HEK293 (cell line): ENCODE data around the gene SNX13.

Experiments
- CTCF ChIA-PET: fragments of 350-600 bp; formaldehyde crosslinking; extraction: SDS; loops from one replicate; lab custom pipeline; 2021; ENCODE audit warnings: antibody characterized with exemption; lab: Yijun Ruan, JAX
- POLR2A ChIA-PET: fragments of 300-600 bp; formaldehyde crosslinking; extraction: SDS; loops from one replicate; lab custom pipeline; 2020; ENCODE audit warnings: antibody characterized with exemption, inconsistent platforms; lab: Yijun Ruan, JAX
- H3K27ac ChIP-seq: fragments of 200-500 bp; sonication (Bioruptor generic); 2 replicates; pipeline ENCODE4 v1.5.1; 2014; ENCODE audit warnings: low read depth, low read length, control low read depth, inconsistent platforms; ENCODE audit errors: extremely low read depth
- H3K36me3 ChIP-seq, 2 experiments: fragments of 200-500 bp in 1 of 2; sonication (Bioruptor generic) in 1 of 2; 1 replicate in 1 of 2; 2 replicates in 1 of 2; pipeline ENCODE4 v1.5.1; 2014 to 2017; ENCODE audit warnings: inconsistent platforms in 2 of 2, low read length in 2 of 2; ENCODE audit not compliant: control insufficient read depth in 2 of 2, insufficient read depth in 1 of 2
- H3K4me1 ChIP-seq: fragments of 200-500 bp; sonication (Bioruptor generic); 2 replicates; pipeline ENCODE4 v1.5.1; 2014; ENCODE audit warnings: mild to moderate bottlenecking, low read length, inconsistent platforms; ENCODE audit not compliant: control insufficient read depth, insufficient read depth
- H3K4me3 ChIP-seq: 2 replicates; pipeline ENCODE4 v1.5.1; 2011; ENCODE audit warnings: low read depth, mild to moderate bottlenecking, control low read depth, low read length, moderate library complexity
- H3K9me3 ChIP-seq: fragments of 200-500 bp; sonication (Bioruptor generic); 2 replicates; pipeline ENCODE4 v1.5.1; 2014; ENCODE audit warnings: low read depth, low read length, inconsistent platforms; ENCODE audit not compliant: control insufficient read depth, insufficient read depth
- FEZF1 ChIP-seq: fragments of 450-650 bp; formaldehyde crosslinking; IDR thresholded peaks from 2 replicates; pipeline ENCODE4 v1.5.1; 2016; ENCODE audit warnings: missing biosample characterization, missing genetic modification characterization
- GFI1B ChIP-seq: fragments of 450-650 bp; formaldehyde crosslinking; IDR thresholded peaks from 2 replicates; pipeline ENCODE4 v1.5.1; 2016; ENCODE audit warnings: missing biosample characterization, missing genetic modification characterization
- GLIS2 ChIP-seq: fragments of 450-650 bp; formaldehyde crosslinking; IDR thresholded peaks from 2 replicates; pipeline ENCODE4 v1.5.1; 2016; ENCODE audit warnings: missing biosample characterization, missing genetic modification characterization
- KLF9 ChIP-seq: fragments of 450-650 bp; formaldehyde crosslinking; IDR thresholded peaks from 2 replicates; pipeline ENCODE4 v1.5.1; 2016; ENCODE audit warnings: missing biosample characterization, missing genetic modification characterization, low read depth
- PRDM6 ChIP-seq: fragments of 450-650 bp; formaldehyde crosslinking; IDR thresholded peaks from 2 replicates; pipeline ENCODE4 v1.5.1; 2017; ENCODE audit warnings: missing biosample characterization, missing genetic modification characterization
- SCRT1 ChIP-seq: fragments of 450-650 bp; formaldehyde crosslinking; IDR thresholded peaks from 2 replicates; pipeline ENCODE4 v1.5.1; 2016; ENCODE audit warnings: missing biosample characterization, missing genetic modification characterization, borderline replicate concordance
- TRIM28 ChIP-seq: IDR thresholded peaks from 2 replicates; pipeline ENCODE4 v1.6.1; 2011; ENCODE audit warnings: low read length, control low read depth, borderline replicate concordance
- ZBTB11 ChIP-seq: fragments of 450-650 bp; formaldehyde crosslinking; conservative IDR thresholded peaks from 2 replicates; pipeline ENCODE4 v1.5.1; 2016; ENCODE audit warnings: low read depth, missing biosample characterization, missing genetic modification characterization
- ZBTB8A ChIP-seq: fragments of 450-650 bp; formaldehyde crosslinking; IDR thresholded peaks from 2 replicates; pipeline ENCODE4 v1.5.1; 2016; ENCODE audit warnings: missing biosample characterization, missing genetic modification characterization
- ZNF10 ChIP-seq: fragments of 450-650 bp; formaldehyde crosslinking; IDR thresholded peaks from 2 replicates; pipeline ENCODE4 v1.5.1; 2017; ENCODE audit warnings: missing biosample characterization, missing genetic modification characterization
- ZNF112 ChIP-seq: fragments of 450-650 bp; formaldehyde crosslinking; IDR thresholded peaks from 2 replicates; pipeline ENCODE4 v1.5.0; 2017; ENCODE audit warnings: missing biosample characterization, missing genetic modification characterization
- ZNF133 ChIP-seq: fragments of 450-650 bp; formaldehyde crosslinking; IDR thresholded peaks from 2 replicates; pipeline ENCODE4 v1.5.1; 2016; ENCODE audit warnings: missing biosample characterization, missing genetic modification characterization
- ZNF155 ChIP-seq: fragments of 450-650 bp; formaldehyde crosslinking; IDR thresholded peaks from 2 replicates; pipeline ENCODE4 v1.5.1; 2016; ENCODE audit warnings: missing biosample characterization, missing genetic modification characterization
- ZNF23 ChIP-seq: fragments of 450-650 bp; formaldehyde crosslinking; IDR thresholded peaks from 2 replicates; pipeline ENCODE4 v1.5.1; 2016; ENCODE audit warnings: missing biosample characterization, missing genetic modification characterization, borderline replicate concordance
- ZNF280C ChIP-seq: fragments of 450-650 bp; formaldehyde crosslinking; IDR thresholded peaks from 2 replicates; pipeline ENCODE4 v1.5.1; 2016; ENCODE audit warnings: missing biosample characterization, missing genetic modification characterization
- ZNF292 ChIP-seq: fragments of 450-650 bp; formaldehyde crosslinking; IDR thresholded peaks from 2 replicates; pipeline ENCODE4 v1.5.1; 2016; ENCODE audit warnings: low read depth, missing biosample characterization, missing genetic modification characterization, borderline replicate concordance
- ZNF341 ChIP-seq: fragments of 450-650 bp; formaldehyde crosslinking; IDR thresholded peaks from 2 replicates; pipeline ENCODE4; 2016; ENCODE audit warnings: low read depth, missing biosample characterization, missing genetic modification characterization
- ZNF510 ChIP-seq: fragments of 450-650 bp; formaldehyde crosslinking; IDR thresholded peaks from 2 replicates; pipeline ENCODE4 v1.5.1; 2018; ENCODE audit warnings: mild to moderate bottlenecking, missing genetic modification characterization, missing biosample characterization; ENCODE audit not compliant: insufficient replicate concordance
- ZNF549 ChIP-seq: fragments of 450-650 bp; IDR thresholded peaks from 2 replicates; pipeline ENCODE4 v1.5.1; 2018; ENCODE audit warnings: missing biosample characterization, missing genetic modification characterization, mild to moderate bottlenecking, inconsistent platforms, moderate library complexity
- TF ChIP-seq, protein P1 (sequence below): fragments of 450-650 bp; formaldehyde crosslinking; IDR thresholded peaks from 2 replicates; pipeline ENCODE4 v1.5.1; 2016; ENCODE audit warnings: missing biosample characterization, missing genetic modification characterization

The SNX13 gene

GRCh38 chr7:17915796-17916195, 24.5 kb downstream of the SNX13 start (continued):
- TF ChIP-seq ZNF549 (tag by site-specific recombination), result no peak
- TF ChIP-seq ZNF112 (tag by site-specific recombination), result no peak
- TF ChIP-seq ZNF280C (tag by site-specific recombination), result no peak
- no peak for TF ChIP-seq ZNF341 (tag by site-specific recombination)
- TF ChIP-seq GFI1B (tag by site-specific recombination), result no peak

DNA sequence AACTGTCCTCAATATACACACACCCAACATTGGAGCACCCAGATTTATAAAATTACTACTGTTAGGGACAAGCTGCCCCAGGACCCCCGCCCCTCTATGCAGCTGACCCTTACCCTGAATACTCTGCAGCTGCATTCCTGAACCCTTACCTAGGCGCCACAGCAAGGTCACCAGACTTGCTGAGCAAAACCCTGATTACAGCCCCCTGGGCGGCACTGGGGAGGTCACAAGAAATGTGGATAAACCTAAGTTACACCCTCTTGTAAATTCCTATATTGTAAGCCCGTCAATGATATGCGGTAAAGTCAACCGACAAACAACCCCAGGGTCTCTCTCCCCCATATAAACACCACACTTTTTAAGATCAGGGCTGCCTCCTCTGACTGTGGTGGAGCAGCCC, 25.1 kb downstream of the SNX13 start:
- no peaks in the 10 kb centered on the region for H3K4me1 ChIP-seq
- TF ChIP-seq GLIS2 (tag by site-specific recombination), result no peak
- TF ChIP-seq FEZF1, result no peak
- no peaks in the 10 kb centered on the region for H3K36me3 ChIP-seq
- no peaks in the 10 kb centered on the region for H3K9me3 ChIP-seq
- CTCF ChIA-PET, result interaction anchor here (0.7 kb wide), 1 partner anchor 12 kb away, joined by 3 read pairs; no protein-coding TSS in a partner anchor
- no peak overlapping the region for H3K4me3 ChIP-seq
- POLR2A ChIA-PET, result no interaction called here
- H3K27ac ChIP-seq, result no peak overlapping the region

- H3K36me3 ChIP-seq, result no peaks in the 10 kb centered on the region
- CTCF ChIA-PET, result no interaction called here
- TF ChIP-seq ZBTB8A (tag by site-specific recombination) (no peak), ZNF549 (tag by site-specific recombination) (no peak), ZNF133 (tag by site-specific recombination) (no peak), SCRT1 (tag by site-specific recombination) (no peak), ZNF292 (tag by site-specific recombination) (no peak), ZNF23 (tag by site-specific recombination) (no peak), ZNF155 (tag by site-specific recombination) (no peak), KLF9 (no peak), PRDM6 (tag by site-specific recombination) (no peak), TRIM28 (no peak), ZNF10 (no peak)
- H3K9me3 ChIP-seq, result no peaks in the 10 kb centered on the region
- no peaks in the 10 kb centered on the region for H3K4me1 ChIP-seq
- no peak overlapping the region for H3K4me3 ChIP-seq
- POLR2A ChIA-PET, result no interaction called here
- H3K27ac ChIP-seq, result no peak overlapping the region
These were observed 27.0 kb downstream of the SNX13 start for GRCh38 chr7:17913250-17913649.

DNA sequence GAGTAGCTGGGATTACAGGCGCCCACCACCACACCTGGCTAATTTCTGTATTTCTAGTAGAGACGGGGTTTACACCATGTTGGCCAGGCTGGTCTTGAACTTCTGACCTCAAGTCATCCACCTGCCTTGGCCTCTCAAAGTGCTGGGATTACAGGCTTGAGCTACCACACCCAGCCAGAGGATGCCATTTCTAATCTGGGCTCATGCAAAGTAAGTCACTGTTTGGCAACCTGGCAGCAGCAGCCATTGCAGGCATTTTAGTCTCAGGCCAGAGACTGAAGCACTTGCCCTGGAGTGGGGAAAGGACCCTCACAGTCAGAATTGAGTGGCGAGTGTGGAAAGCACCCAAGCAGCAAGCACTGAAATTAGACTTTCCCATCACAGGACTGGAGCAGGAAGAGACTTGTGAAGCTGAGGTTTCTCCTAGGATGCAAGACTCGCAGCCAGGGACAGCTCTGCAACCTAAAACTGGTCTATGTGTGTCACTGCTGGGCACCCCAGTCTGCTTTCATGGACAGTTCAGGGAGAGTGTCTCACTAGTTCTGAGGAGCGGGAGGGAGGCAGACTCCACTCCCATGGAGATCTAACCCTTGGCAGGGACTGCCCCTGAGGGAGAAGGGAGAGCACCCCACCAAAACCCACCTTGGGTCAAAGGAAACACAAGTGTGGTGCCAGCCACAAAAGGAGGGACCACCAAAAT, 27.6 kb downstream of the SNX13 start:
- no peaks in the 10 kb centered on the region for H3K36me3 ChIP-seq
- CTCF ChIA-PET, result interaction anchor here (0.5 kb wide), 1 partner anchor 1239 kb away, joined by 3 read pairs; no protein-coding TSS in a partner anchor
- TF ChIP-seq ZNF155 (tag by site-specific recombination) (no peak), ZBTB11 (tag by site-specific recombination) (no peak), ZNF510 (tag by site-specific recombination) (no peak)
- TF ChIP-seq, protein P1, sequence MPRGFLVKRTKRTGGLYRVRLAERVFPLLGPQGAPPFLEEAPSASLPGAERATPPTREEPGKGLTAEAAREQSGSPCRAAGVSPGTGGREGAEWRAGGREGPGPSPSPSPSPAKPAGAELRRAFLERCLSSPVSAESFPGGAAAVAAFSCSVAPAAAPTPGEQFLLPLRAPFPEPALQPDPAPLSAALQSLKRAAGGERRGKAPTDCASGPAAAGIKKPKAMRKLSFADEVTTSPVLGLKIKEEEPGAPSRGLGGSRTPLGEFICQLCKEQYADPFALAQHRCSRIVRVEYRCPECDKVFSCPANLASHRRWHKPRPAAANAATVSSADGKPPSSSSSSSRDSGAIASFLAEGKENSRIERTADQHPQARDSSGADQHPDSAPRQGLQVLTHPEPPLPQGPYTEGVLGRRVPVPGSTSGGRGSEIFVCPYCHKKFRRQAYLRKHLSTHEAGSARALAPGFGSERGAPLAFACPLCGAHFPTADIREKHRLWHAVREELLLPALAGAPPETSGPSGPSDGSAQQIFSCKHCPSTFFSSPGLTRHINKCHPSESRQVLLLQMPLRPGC (tag by site-specific recombination), result no peak
- H3K4me1 ChIP-seq, result no peaks in the 10 kb centered on the region
- POLR2A ChIA-PET, result no interaction called here
- no peaks in the 10 kb centered on the region for H3K9me3 ChIP-seq
- no peak overlapping the region for H3K4me3 ChIP-seq
- H3K27ac ChIP-seq, result no peak overlapping the region
